Peyer's patch (tissue), 4 donors: ENCODE results near the gene SPON2. TPM values are rescaled to one million over a fixed set of nuclear protein-coding genes. Genes with fewer than 3 reads are reported as not detected.
A peak's percentile ranks its signal among the peaks of the same experiment; 100 is the strongest.

Source experiments
- DNase-seq, 3 donors: peaks; one replicate each; pipeline ENCODE4 v3.0.0-alpha.2; 2017 to 2019
- H3K27ac ChIP-seq, 4 donors: fragments of 200-600 bp; sonication (generic); one replicate each; pipeline ENCODE4 v1.5.1; 2016 to 2019
- H3K27me3 ChIP-seq, 2 donors: fragments of 200-600 bp; sonication (generic); one replicate each; pipeline ENCODE4 v1.5.1; 2019
- H3K36me3 ChIP-seq, 3 donors: fragments of 200-600 bp; sonication (generic); one replicate each; pipeline ENCODE4 v1.5.1; 2016 to 2019
- H3K4me1 ChIP-seq, 4 donors: fragments of 200-600 bp; sonication (generic); one replicate each; pipeline ENCODE4 v1.5.1; 2016 to 2019
- H3K4me3 ChIP-seq, 4 donors: fragments of 200-600 bp; sonication (generic); 1 replicate in 3 of 4; 2 replicates in 1 of 4; pipeline ENCODE4 v1.5.1; 2016 to 2019; ENCODE audit warnings: mild to moderate bottlenecking in 1 of 4
- H3K9me3 ChIP-seq, 4 donors: fragments of 200-600 bp; sonication (generic); one replicate each; pipeline ENCODE4 v1.5.1; 2016 to 2019; ENCODE audit warnings: mild to moderate bottlenecking in 1 of 4
- CTCF ChIP-seq, 6 experiments: fragments of 450-650 bp in 4 of 6; fragments of 200-600 bp in 2 of 6; sonication (generic) in 1 of 6; IDR thresholded peaks; one replicate each; pipeline ENCODE4 v1.5.1; 2017 to 2019; ENCODE audit warnings: antibody characterized with exemption in 6 of 6, mild to moderate bottlenecking in 3 of 6, moderate library complexity in 1 of 6
- POLR2A ChIP-seq, 2 donors: fragments of 450-650 bp; IDR thresholded peaks; one replicate each; pipeline ENCODE4 v1.5.1; 2017; ENCODE audit warnings: antibody characterized with exemption in 2 of 2, mild to moderate bottlenecking in 2 of 2, moderate library complexity in 2 of 2
- total RNA-seq, 4 donors: library from RNA; depleted of rRNA; stranded (reverse); fragments of >200 nt; gene quantifications; one replicate each; pipeline ENCODE4 v1.1.0, GENCODE V29; 2016

SPON2 gene
- total RNA-seq, 4 donors from 2014 or later, result 64.3 to 519 (median 165) TPM

- Histone ChIP-seq H3K9me3 (no peaks in the 10 kb centered on the region), H3K27me3 (no peaks in the 10 kb centered on the region), H3K4me1 (peaks cover 6 to 38% (median 28%) of the 10 kb centered on the region in 4 donors), H3K36me3 (peaks cover 0 to 81% (median 0%) of the 10 kb centered on the region in 3 donors), H3K4me3 (peak overlapping the region in 2 of 4 donors; percentile 1 to 32), H3K27ac (peak overlapping the region; percentile 40 to 70 (median 63))
- no peak for TF ChIP-seq CTCF (IDR thresholded peaks at IDR 0.05)
- TF ChIP-seq POLR2A (IDR thresholded peaks at IDR 0.05), result no peak
- no peak for DNase-seq
Observed at GRCh38 chr4:1217366-1217765, 45.0 kb upstream of the SPON2 start.

GRCh38 chr4:1216869-1217294, 44.5 kb upstream of the SPON2 start:
- Histone ChIP-seq H3K27me3 (no peaks in the 10 kb centered on the region), H3K27ac (peak overlapping the region; percentile 40 to 70 (median 63)), H3K36me3 (peaks cover 0 to 81% (median 0%) of the 10 kb centered on the region in 3 donors), H3K9me3 (no peaks in the 10 kb centered on the region), H3K4me3 (peak overlapping the region in 2 of 4 donors; percentile 1 to 32), H3K4me1 (peaks cover 6 to 38% (median 30%) of the 10 kb centered on the region in 4 donors)
- no peak for TF ChIP-seq POLR2A (IDR thresholded peaks at IDR 0.05)
- peak; percentile 8 to 39 (median 26) for TF ChIP-seq CTCF (IDR thresholded peaks at IDR 0.05)
- peak in 2 of 3 donors; percentile 79 to 87 for DNase-seq

- H3K9me3 ChIP-seq, result no peaks in the 10 kb centered on the region
- DNase-seq, result no peak
- H3K27ac ChIP-seq, result peak overlapping the region; percentile 40 to 70 (median 63)
- peak overlapping the region in 1 of 4 donors; percentile 32 for H3K4me3 ChIP-seq
- H3K4me1 ChIP-seq, result peaks cover 6 to 38% (median 32%) of the 10 kb centered on the region in 4 donors
- no peaks in the 10 kb centered on the region for H3K27me3 ChIP-seq
- TF ChIP-seq POLR2A (IDR thresholded peaks at IDR 0.05), result no peak
- no peak for TF ChIP-seq CTCF (IDR thresholded peaks at IDR 0.05)
- peaks cover 0 to 74% (median 0%) of the 10 kb centered on the region in 3 donors for H3K36me3 ChIP-seq
Observed at GRCh38 chr4:1216076-1216614, 43.8 kb upstream of the SPON2 start.

GRCh38 chr4:1215141-1216075, 43.0 kb upstream of the SPON2 start:
- Histone ChIP-seq H3K27ac (peak overlapping the region; percentile 40 to 70 (median 63)), H3K4me1 (peaks cover 6 to 43% (median 33%) of the 10 kb centered on the region in 4 donors), H3K27me3 (no peaks in the 10 kb centered on the region), H3K36me3 (peaks cover 0 to 67% (median 0%) of the 10 kb centered on the region in 3 donors), H3K9me3 (no peaks in the 10 kb centered on the region), H3K4me3 (no peak overlapping the region)
- no peak for TF ChIP-seq CTCF (IDR thresholded peaks at IDR 0.05)
- no peak for TF ChIP-seq POLR2A (IDR thresholded peaks at IDR 0.05)
- DNase-seq, result peak in 2 of 3 donors; percentile 62 to 85

- Histone ChIP-seq H3K9me3 (no peaks in the 10 kb centered on the region), H3K36me3 (peaks cover 0 to 67% (median 0%) of the 10 kb centered on the region in 3 donors), H3K4me1 (peaks cover 6 to 51% (median 31%) of the 10 kb centered on the region in 4 donors), H3K4me3 (no peak overlapping the region), H3K27ac (peak overlapping the region in 2 of 4 donors; percentile 43 to 70), H3K27me3 (no peaks in the 10 kb centered on the region)
- no peak for DNase-seq
- TF ChIP-seq CTCF (IDR thresholded peaks at IDR 0.05) (no peak), POLR2A (IDR thresholded peaks at IDR 0.05) (no peak)
Observed at GRCh38 chr4:1214101-1215095, 42.0 kb upstream of the SPON2 start.
